ENCODE results near the gene ATP1B1. TPM values are rescaled to one million over a fixed set of nuclear protein-coding genes. Genes with fewer than 3 reads are reported as not detected.
"Not testable (repeated sequence)": the region's sequence is repeated elsewhere in the genome, so short reads cannot be mapped to it uniquely, and the experiment has no call there.

ATP1B1 gene
- total and polyA plus RNA-seq, 8 donors, result 93.4 to 213 (median 166) TPM

DNA sequence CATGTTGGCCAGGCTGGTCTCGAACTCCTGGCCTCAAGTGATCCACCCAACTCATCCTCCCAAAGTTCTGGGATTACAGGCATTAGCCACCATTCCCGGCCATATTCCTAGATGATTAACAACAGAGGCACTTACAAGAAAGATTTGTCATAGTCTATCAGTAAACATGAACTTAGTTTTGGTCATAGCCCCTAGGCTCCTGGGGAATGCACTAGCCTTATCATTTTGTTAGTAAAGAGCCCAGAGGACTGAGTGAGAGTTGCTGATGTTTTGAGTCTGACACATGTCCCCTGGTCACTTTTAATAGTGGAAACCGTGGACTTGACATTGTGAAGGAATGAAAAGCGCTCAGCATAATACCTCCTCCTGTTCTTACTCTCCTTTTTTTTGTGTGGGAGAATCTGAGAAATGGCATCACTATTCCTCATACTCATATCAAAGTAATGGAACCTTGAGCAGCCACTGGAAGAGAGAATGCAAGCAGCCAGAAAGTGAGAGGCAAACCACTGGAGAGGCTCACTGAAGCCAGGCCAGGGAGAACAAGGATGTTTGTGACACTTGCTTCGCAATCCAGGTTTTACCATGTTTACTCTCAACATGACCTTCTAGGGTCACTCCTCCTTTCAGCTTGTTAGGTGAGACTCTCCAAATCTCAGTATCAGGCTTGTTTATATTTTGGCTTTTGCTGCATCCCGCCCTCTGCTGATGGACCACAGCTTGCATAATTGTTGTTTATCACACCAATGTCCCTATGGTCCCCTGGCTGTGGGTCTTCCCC lies 14.8 kb downstream of the ATP1B1 start:
- intact Hi-C loops (cut with DNase I), result loop anchor here in 1 of 3 donors (10.0 kb wide), 1 partner anchor 517 kb away; no protein-coding TSS in a partner anchor
- TF ChIP-seq, protein P1, sequence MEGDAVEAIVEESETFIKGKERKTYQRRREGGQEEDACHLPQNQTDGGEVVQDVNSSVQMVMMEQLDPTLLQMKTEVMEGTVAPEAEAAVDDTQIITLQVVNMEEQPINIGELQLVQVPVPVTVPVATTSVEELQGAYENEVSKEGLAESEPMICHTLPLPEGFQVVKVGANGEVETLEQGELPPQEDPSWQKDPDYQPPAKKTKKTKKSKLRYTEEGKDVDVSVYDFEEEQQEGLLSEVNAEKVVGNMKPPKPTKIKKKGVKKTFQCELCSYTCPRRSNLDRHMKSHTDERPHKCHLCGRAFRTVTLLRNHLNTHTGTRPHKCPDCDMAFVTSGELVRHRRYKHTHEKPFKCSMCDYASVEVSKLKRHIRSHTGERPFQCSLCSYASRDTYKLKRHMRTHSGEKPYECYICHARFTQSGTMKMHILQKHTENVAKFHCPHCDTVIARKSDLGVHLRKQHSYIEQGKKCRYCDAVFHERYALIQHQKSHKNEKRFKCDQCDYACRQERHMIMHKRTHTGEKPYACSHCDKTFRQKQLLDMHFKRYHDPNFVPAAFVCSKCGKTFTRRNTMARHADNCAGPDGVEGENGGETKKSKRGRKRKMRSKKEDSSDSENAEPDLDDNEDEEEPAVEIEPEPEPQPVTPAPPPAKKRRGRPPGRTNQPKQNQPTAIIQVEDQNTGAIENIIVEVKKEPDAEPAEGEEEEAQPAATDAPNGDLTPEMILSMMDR (IDR thresholded peaks at IDR 0.05), result no peak
- no peaks in the 10 kb centered on the region for H3K9me3 ChIP-seq
- H3K27ac ChIP-seq, result peak overlapping the region in 2 of 4 donors; percentile 36 to 50
- FAIRE-seq (no peak), DNase-seq (no peak), ATAC-seq (no peak)
- no peak overlapping the region for H3K4me3 ChIP-seq
- H3K27me3 ChIP-seq, result no peaks in the 10 kb centered on the region
- H3K36me3 ChIP-seq, result peaks cover 0 to 32% (median 0%) of the 10 kb centered on the region in 3 donors
- peaks cover 7 to 33% (median 14%) of the 10 kb centered on the region in 3 donors for H3K4me1 ChIP-seq
- WGBS, 2 donors, result 77 to 85% methylated on average over 6 of the region's 6 CpGs

DNA sequence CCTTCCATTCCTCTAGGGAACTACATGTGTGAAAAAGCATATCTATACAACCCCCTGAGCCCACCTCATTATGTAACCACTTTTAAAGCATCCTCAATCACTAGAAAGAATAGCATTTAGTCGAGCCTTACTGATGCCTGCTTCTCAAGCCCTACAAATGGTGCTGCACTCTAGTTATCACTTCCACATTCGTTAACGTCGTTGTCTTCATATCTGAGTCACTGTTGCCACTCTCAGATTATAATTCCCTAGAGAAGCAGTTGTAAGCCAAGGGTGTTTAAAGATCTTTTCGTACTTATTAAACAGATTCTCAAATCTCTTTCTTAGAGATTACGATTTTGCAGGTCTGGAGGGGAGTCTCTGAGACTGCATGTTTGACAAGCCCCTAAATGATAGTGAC lies 16.5 kb downstream of the ATP1B1 start:
- H3K36me3 ChIP-seq, result peaks cover 0 to 46% (median 0%) of the 10 kb centered on the region in 3 donors
- TF ChIP-seq, protein P1 (IDR thresholded peaks at IDR 0.05), result no peak
- H3K27ac ChIP-seq, result peak overlapping the region in 1 of 4 donors; percentile 20
- intact Hi-C loops (cut with DNase I), result loop anchor here in 1 of 3 donors (10.0 kb wide), 1 partner anchor 518 kb away; no protein-coding TSS in a partner anchor
- FAIRE-seq, result no peak
- no peak for ATAC-seq
- H3K4me3 ChIP-seq, result no peak overlapping the region
- no peak for DNase-seq
- H3K4me1 ChIP-seq, result peaks cover 7 to 24% (median 8%) of the 10 kb centered on the region in 3 donors
- no peaks in the 10 kb centered on the region for H3K9me3 ChIP-seq
- WGBS, 2 donors, result 47% methylated on average over 6 of the region's 6 CpGs
- H3K27me3 ChIP-seq, result no peaks in the 10 kb centered on the region

DNA sequence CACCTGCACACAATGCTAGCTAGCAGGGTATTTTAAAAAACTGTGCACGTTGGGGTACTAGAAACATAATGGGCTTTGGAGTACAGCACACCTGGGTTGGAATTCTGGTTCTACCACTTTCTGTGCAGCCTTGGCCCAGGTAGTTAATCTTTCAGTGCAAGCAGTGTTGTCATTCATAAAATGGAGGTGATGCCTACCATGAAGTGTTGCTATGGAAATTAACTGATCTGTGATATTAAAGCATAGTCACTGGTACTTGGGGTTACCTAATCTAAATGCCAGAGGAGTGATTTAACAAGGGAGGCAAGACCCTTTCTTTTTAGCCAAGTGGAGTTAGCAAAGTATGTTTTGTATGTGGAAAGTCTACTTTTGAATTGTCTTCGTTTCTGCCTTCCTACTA lies 18.0 kb downstream of the ATP1B1 start:
- TF ChIP-seq, protein P1 (IDR thresholded peaks at IDR 0.05), result no peak
- FAIRE-seq (no peak), ATAC-seq (peak; percentile 76 to 90 (median 83)), DNase-seq (peak in 2 of 6 donors; percentile 46 to 52)
- Histone ChIP-seq H3K9me3 (no peaks in the 10 kb centered on the region), H3K4me1 (peaks cover 7 to 20% (median 8%) of the 10 kb centered on the region in 3 donors), H3K36me3 (peaks cover 0 to 44% (median 0%) of the 10 kb centered on the region in 3 donors), H3K27ac (peak overlapping the region in 3 of 4 donors; percentile 6 to 44 (median 20)), H3K4me3 (no peak overlapping the region), H3K27me3 (no peaks in the 10 kb centered on the region)
- intact Hi-C loops (cut with DNase I), result loop anchor here in 1 of 3 donors (10.0 kb wide), 1 partner anchor 520 kb away; no protein-coding TSS in a partner anchor
- 30% methylated on average over 2 of the region's 2 CpGs for WGBS, 2 donors

DNA sequence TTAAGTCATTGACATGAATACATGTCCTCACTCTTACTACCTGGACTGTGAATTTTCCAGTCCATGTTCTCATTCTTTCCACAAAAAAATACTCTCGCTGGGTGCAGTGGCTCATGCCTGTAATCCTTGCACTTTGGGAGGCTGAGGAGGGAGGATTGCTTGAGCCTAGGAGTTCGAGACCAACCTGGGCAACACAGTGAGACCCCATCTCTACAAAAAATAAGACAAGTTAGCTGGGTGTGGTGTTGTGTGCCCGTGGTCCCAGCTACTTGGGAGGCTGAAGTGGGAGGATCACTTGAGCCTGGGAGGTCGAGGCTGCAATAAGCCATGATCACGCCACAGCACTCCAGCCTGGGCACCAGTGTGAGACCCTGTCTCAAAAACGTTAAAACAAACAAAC lies 19.1 kb downstream of the ATP1B1 start:
- peaks cover 7 to 13% (median 8%) of the 10 kb centered on the region in 3 donors for H3K4me1 ChIP-seq
- H3K36me3 ChIP-seq, result peaks cover 0 to 44% (median 0%) of the 10 kb centered on the region in 3 donors
- peak overlapping the region in 1 of 4 donors; percentile 44 for H3K27ac ChIP-seq
- intact Hi-C loops (cut with DNase I), result loop anchor here in 1 of 3 donors (10.0 kb wide), 1 partner anchor 521 kb away; no protein-coding TSS in a partner anchor
- not testable (repeated sequence) for H3K4me3 ChIP-seq, FAIRE-seq, H3K9me3 ChIP-seq, ATAC-seq, DNase-seq, H3K27me3 ChIP-seq
- whole genome bisulfite sequencing, 2 donors, result 75 to 76% methylated on average over 6 of the region's 6 CpGs

DNA sequence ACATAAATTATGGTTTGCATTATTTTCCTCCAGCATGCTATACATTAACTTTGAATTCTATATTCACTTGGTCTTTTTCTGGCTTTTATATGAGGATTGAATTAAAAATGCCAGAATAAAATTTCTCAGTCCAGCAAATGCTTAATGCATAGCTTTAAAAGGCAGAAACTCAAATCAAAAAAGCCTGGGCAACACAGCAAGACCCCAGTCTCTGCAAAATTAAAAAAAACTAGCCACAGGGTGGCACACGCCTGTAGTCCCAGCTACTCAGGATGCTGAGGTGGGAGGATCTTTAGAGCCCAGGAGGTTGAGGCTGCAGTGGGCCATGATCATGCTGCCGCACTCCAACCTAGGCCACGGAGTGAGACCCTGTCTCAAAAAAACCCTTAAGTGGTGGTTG lies 19.8 kb downstream of the ATP1B1 start:
- DNase-seq, result no peak
- Histone ChIP-seq H3K27me3 (no peaks in the 10 kb centered on the region), H3K27ac (no peak overlapping the region), H3K9me3 (no peaks in the 10 kb centered on the region), H3K36me3 (peaks cover 0 to 49% (median 0%) of the 10 kb centered on the region in 3 donors), H3K4me3 (no peak overlapping the region), H3K4me1 (peaks cover 7 to 13% (median 8%) of the 10 kb centered on the region in 3 donors)
- intact Hi-C loops (cut with DNase I), result loop anchor here in 1 of 3 donors (10.0 kb wide), 1 partner anchor 522 kb away; no protein-coding TSS in a partner anchor
- 86 to 95% methylated on average over 3 of the region's 3 CpGs for WGBS, 2 donors
- TF ChIP-seq, protein P1 (IDR thresholded peaks at IDR 0.05), result no peak
- FAIRE-seq, result no peak
- ATAC-seq, result no peak

Measured in pancreas (tissue), 10 donors.